Esophagus muscularis mucosa (tissue), 4 donors: ENCODE results near the gene PEX11A.

Experiments used
- EP300 ChIP-seq: sonication (generic); formaldehyde crosslinking; IDR thresholded peaks from one replicate; pipeline ENCODE4 v1.6.1; 2017; ENCODE audit warnings: antibody characterized with exemption
- POLR2A ChIP-seq: fragments of 450-650 bp; IDR thresholded peaks from one replicate; pipeline ENCODE4 v1.6.1; 2017; ENCODE audit warnings: antibody characterized with exemption, moderate library complexity, mild to moderate bottlenecking, low read depth
- POLR2AphosphoS5 ChIP-seq, 2 donors: sonication (generic); formaldehyde crosslinking; IDR thresholded peaks; one replicate each; pipeline ENCODE4 v1.6.1; 2017; ENCODE audit warnings: antibody characterized with exemption in 2 of 2
- TF ChIP-seq, protein P1 (sequence below), 3 experiments: fragments of 200-600 bp in 2 of 3; fragments of 450-650 bp in 1 of 3; sonication (generic) in 2 of 3; IDR thresholded peaks; one replicate each; pipeline ENCODE4 v1.5.1; 2017 to 2019; ENCODE audit warnings: antibody characterized with exemption in 3 of 3, mild to moderate bottlenecking in 2 of 3, moderate library complexity in 1 of 3

DNA sequence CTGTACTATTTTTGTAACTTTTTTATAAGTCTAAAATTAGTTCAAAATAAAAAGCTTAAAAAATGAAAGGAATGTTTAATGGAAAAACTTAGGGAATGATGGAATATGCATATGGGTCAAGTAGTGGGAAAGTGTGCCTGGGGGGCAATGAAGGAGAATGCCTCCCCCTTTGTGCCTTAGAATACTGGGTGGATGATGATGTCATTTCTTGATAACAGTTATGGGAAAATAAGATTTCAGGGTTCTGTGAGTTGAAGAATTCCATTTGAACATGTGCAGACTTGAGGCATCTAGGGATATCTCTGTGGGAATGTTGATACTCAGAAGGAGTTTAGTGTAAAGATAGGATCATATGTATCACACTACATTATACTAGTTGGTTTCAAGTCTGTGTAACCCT is 13.9 kb upstream of the PEX11A start:
- no peak for TF ChIP-seq POLR2A
- TF ChIP-seq, protein P1, sequence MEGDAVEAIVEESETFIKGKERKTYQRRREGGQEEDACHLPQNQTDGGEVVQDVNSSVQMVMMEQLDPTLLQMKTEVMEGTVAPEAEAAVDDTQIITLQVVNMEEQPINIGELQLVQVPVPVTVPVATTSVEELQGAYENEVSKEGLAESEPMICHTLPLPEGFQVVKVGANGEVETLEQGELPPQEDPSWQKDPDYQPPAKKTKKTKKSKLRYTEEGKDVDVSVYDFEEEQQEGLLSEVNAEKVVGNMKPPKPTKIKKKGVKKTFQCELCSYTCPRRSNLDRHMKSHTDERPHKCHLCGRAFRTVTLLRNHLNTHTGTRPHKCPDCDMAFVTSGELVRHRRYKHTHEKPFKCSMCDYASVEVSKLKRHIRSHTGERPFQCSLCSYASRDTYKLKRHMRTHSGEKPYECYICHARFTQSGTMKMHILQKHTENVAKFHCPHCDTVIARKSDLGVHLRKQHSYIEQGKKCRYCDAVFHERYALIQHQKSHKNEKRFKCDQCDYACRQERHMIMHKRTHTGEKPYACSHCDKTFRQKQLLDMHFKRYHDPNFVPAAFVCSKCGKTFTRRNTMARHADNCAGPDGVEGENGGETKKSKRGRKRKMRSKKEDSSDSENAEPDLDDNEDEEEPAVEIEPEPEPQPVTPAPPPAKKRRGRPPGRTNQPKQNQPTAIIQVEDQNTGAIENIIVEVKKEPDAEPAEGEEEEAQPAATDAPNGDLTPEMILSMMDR (IDR thresholded peaks at IDR 0.05), result no peak
- no peak for TF ChIP-seq EP300
- TF ChIP-seq POLR2AphosphoS5 (IDR thresholded peaks at IDR 0.05), result no peak
